HEK293T (cell line): ENCODE data around the gene SEC22B.
"Not testable (repeated sequence)": the region's sequence is repeated elsewhere in the genome, so short reads cannot be mapped to it uniquely, and the experiment has no call there.

ENCODE experiments used
- CTCF ChIA-PET: fragments of 350-600 bp; formaldehyde crosslinking; extraction: SDS; loops from one replicate; lab custom pipeline; 2021; ENCODE audit warnings: antibody characterized with exemption, inconsistent platforms; lab: Yijun Ruan, JAX
- POLR2A ChIA-PET: fragments of 350-600 bp; formaldehyde crosslinking; extraction: SDS; loops from one replicate; lab custom pipeline; 2020; ENCODE audit warnings: antibody characterized with exemption, inconsistent platforms; lab: Yijun Ruan, JAX
- DNase-seq: peaks from one replicate; pipeline ENCODE4 v3.0.0; 2012; ENCODE audit warnings: mixed read lengths; ENCODE audit errors: extremely low spot score

SEC22B gene

DNA sequence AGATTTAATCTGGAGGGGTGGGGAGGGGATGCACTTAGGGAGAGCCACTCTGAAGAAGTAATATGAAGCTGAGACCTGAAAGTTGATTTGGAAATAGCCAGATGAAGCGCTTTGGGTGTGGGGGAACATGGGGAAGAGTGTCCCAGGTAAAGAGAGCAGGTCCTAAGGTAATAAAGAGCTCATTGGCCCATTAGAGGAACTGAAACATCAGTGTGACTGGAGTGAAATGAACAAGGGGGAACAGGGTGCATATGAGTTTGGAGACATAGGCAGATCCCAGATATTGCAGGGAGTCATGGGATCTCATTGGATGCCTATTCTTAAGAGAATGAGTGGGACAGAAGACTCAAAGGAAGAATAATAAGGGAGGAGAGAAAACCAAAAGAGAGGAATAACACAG, 54.5 kb downstream of the SEC22B start:
- DNase-seq, POLR2A ChIA-PET, CTCF ChIA-PET: not testable (repeated sequence)

- DNase-seq, POLR2A ChIA-PET, CTCF ChIA-PET: not testable (repeated sequence)
Observed at GRCh38 chr1:120120525-120120924, 55.8 kb downstream of the SEC22B start.

GRCh38 chr1:120117371-120118177, 58.7 kb downstream of the SEC22B start:
- DNase-seq, POLR2A ChIA-PET, CTCF ChIA-PET: not testable (repeated sequence)

GRCh38 chr1:120116094-120116493, 60.2 kb downstream of the SEC22B start:
- CTCF ChIA-PET, result interaction anchor here (0.7 kb wide), 1 partner anchor 175 kb away, joined by 3 read pairs; no protein-coding TSS in a partner anchor
- POLR2A ChIA-PET, DNase-seq: not testable (repeated sequence)

DNA sequence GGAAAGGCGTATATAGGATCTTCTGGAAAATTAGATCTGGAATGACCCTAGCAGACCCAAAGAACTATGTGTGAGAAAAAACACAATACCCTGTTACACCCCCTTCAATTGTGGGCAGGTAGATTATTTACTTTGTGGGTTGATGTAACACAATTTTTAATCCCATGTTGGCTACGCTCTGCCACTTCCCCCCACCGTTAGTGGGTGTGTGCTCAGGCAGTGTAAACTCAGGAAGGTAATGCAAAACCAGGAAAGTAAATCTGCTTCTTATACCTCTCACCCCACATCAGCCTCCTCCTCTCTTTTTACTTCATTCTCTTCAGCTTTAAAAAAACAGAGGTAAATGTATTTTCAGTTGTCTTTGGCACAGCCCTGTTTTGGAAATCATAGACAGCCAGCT, 63.2 kb downstream of the SEC22B start:
- CTCF ChIA-PET, POLR2A ChIA-PET: not testable (repeated sequence)

GRCh38 chr1:120112212-120112611, 64.1 kb downstream of the SEC22B start:
- POLR2A ChIA-PET, CTCF ChIA-PET, DNase-seq: not testable (repeated sequence)

More for the DNA sequence above, 63.2 kb downstream of the SEC22B start:
- not testable (repeated sequence) for DNase-seq

DNA sequence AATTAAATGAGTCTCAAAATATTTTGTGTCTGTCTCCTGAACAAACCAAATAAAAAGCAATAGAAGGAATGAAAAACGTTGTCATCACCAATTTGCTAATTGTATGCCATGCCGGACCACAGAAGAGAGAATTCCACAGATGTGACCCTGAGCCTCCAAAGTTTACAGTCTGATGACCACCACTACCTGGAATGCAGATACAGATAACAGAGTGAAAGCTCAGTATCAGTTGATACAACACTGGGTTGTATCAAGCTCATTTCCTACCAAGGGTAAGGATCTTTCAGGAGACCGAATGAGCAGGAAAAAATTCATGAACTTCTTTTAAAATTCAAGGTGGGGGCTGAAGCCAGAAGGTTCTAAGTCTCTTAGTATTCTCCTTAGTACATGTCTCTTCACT, 64.5 kb downstream of the SEC22B start:
- POLR2A ChIA-PET, DNase-seq, CTCF ChIA-PET: not testable (repeated sequence)

DNA sequence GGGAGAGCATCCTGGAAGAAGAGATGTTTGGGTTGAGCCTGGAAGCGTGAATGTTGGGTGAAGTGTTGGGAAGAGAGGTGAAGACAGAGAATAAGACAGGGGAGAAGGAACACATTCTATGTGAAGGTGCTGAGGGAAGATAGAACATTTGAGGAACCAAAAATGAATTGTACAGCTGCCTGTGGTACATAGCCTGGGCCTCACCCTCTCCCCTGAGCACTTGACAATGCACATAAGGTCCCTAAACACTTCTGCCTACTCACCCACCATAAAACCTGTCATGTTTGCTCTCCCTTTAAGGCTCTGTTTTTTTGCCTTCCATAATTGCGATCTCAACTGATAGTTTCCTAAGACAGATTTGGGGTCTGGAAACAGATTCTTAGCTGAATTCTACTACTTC, 65.3 kb downstream of the SEC22B start:
- POLR2A ChIA-PET, CTCF ChIA-PET, DNase-seq: not testable (repeated sequence)

- POLR2A ChIA-PET, CTCF ChIA-PET, DNase-seq: not testable (repeated sequence)
Observed at GRCh38 chr1:120109656-120110055, 66.7 kb downstream of the SEC22B start.

GRCh38 chr1:120109180-120109579, 67.1 kb downstream of the SEC22B start:
- POLR2A ChIA-PET, DNase-seq, CTCF ChIA-PET: not testable (repeated sequence)

DNA sequence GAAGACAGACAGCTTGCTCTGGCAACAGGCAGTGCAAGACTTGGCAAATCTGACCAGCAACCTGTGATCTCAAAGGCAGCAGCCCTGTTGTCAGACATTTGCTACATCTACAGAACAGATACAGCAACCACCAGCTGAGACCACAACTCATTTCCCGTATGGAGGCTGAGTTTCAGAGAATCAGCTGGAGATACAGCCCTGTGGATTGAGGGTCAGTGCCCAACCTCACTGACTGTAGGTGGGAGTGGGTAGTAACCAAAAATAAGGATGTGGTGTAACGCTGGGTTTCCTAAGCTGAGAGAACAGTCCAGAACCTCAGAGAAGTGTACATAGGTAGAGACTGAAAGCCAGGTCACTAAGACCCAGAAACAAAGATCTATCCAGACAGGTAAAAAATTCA, 71.0 kb downstream of the SEC22B start:
- POLR2A ChIA-PET, CTCF ChIA-PET, DNase-seq: not testable (repeated sequence)

- CTCF ChIA-PET, DNase-seq, POLR2A ChIA-PET: not testable (repeated sequence)
Observed at GRCh38 chr1:120103768-120104167, 72.6 kb downstream of the SEC22B start.

DNA sequence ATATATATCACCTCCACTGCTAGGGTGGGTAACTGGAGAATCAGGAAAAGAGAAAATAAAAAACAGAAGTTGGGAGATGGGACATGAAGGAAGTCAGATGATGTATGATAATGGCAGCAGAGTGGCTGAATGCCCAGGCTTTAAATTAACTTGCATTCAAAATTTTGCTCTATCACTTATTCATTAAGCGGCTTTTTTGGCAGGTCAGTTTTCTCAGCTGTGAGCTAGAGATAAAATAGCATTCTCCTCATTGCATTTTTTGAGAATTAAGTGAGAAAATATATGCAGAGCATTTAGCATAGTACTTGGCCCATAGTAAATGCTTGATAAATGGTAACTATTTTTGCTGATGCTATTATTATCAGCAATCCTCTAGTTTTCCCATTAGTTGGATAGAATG, 74.7 kb downstream of the SEC22B start:
- POLR2A ChIA-PET, DNase-seq: not testable (repeated sequence)

More for the DNA sequence above, 74.7 kb downstream of the SEC22B start:
- CTCF ChIA-PET, result not testable (repeated sequence)
